GM10266 (cell line): ENCODE results near the gene PER1.

Experiments used
- DNase-seq: peaks from one replicate; pipeline ENCODE4 v3.0.0; 2012; ENCODE audit errors: extremely low spot score
- TF ChIP-seq, protein P1 (sequence below): IDR thresholded peaks from 2 replicates; pipeline ENCODE4 v1.5.1; 2012; ENCODE audit warnings: mild to moderate bottlenecking, low read depth; ENCODE audit not compliant: control insufficient read depth, insufficient read depth; ENCODE audit errors: missing control alignments

PER1 gene

DNA sequence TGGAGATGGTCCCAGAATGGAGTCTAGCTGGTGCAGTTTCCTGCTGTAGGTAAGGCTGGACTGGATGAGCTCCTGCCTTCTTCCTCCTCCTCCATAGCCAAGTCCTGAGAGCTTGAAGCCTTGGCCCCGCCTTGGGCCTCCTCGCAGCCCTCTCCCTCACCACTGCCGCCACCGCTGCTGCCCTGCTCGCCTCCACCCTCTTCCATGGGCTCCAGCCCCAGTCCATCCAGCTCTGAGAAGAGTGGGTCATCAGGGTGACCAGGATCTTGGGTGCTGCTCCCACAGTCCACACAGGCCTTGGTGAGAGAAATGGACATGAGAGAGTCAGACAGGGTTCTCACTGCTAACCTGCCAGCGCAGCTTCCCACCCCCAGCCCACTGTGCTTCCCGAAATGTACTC lies 11.2 kb downstream of the PER1 start:
- DNase-seq: no peak
- TF ChIP-seq, protein P1, sequence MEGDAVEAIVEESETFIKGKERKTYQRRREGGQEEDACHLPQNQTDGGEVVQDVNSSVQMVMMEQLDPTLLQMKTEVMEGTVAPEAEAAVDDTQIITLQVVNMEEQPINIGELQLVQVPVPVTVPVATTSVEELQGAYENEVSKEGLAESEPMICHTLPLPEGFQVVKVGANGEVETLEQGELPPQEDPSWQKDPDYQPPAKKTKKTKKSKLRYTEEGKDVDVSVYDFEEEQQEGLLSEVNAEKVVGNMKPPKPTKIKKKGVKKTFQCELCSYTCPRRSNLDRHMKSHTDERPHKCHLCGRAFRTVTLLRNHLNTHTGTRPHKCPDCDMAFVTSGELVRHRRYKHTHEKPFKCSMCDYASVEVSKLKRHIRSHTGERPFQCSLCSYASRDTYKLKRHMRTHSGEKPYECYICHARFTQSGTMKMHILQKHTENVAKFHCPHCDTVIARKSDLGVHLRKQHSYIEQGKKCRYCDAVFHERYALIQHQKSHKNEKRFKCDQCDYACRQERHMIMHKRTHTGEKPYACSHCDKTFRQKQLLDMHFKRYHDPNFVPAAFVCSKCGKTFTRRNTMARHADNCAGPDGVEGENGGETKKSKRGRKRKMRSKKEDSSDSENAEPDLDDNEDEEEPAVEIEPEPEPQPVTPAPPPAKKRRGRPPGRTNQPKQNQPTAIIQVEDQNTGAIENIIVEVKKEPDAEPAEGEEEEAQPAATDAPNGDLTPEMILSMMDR: no peak

DNA sequence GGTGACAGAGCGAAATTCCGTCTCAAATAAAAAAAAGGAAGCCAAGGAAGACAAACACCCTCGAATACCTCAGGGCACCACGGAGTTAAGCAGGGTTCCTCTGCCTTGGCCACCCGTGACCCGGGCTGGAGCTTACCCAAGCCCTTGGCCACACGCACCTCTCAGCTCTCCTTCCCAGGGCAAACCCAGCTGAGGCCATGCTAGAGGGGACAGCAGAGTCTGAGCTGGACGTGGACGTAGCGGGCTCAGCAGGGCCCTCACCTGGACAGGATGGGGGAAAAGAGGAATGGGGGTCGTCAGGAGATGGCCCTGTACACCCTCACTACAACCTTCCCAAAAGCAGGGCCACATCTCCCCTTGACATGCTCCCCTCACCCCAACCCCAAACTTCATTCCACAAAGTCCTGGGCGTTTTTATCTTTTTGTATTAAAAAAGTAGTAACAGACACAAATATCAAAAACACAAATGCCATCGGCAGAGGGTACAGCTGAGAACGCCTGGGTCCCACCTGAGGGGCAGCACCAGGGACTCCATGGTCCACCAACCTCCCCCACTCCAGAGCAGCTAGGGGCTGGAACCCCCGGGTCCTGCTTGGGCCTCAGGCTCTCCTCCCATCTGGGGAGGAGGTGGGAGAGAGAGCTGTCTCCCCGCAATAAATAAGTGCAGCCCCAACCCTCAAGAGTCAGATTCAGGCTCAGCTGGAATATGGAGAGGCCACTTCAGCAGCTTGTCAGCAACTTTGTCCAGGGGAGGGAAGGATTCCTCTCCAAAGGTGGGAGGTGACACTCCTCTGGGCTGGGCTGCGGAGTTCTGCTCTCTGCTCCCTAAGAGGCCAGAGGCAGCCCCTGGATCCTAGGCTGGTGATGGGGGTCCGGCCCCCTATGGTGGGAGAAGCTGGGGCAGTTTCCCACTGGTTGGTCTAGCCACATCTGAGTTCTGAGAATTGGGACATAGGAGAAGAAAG lies 11.9 kb downstream of the PER1 start:
- no peak for DNase-seq
- TF ChIP-seq, protein P1: no peak

DNA sequence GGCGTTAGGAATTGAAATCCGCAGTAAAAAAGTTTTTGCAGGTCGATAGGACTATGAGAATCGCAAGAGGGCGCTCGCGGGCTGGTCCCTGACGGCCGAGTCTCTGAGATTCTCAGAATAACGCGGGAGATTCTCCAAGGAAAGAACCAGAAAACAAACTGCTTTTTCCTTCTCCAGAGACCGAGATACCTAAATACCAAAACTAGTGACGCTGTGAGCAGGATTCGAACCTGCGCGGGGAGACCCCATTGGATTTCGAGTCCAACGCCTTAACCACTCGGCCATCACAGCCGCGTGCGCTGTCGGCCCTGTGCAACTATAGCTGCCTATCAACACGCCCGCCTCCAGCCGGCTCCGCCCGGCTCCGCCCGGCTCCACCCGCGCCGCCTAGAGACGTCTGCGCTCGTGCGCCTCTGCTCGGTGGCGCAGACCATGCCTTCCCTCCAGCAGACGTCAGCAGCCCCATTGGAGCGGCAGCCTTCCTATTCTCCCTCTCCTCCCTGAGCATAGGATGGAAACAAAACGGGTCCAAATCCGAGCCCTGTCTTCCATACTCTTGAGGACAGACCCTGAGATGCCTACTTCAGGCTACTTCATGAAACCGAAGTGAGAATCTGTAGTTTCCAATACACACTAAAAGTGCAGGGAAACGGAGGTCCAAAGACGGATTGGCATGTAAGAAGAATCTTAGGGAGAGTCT lies 13.4 kb downstream of the PER1 start:
- DNase-seq: peak; percentile 90
- TF ChIP-seq, protein P1: peak; percentile 79

DNA sequence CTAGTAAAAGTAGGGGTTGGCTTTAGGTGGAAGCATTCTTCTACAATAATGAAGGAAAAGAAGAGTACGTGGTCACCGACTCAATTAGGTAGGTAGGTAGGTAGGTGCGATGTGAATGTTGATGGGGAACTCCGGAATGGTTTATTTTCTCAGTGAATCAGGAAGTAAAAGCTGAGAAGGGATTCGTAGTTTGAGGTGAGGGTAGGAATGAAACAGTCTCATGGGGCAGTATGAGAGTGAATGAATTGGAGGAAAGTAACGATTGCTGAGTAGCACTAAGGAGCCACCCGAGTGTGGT lies 13.9 kb downstream of the PER1 start:
- TF ChIP-seq, protein P1: no peak
- DNase-seq: no peak

DNA sequence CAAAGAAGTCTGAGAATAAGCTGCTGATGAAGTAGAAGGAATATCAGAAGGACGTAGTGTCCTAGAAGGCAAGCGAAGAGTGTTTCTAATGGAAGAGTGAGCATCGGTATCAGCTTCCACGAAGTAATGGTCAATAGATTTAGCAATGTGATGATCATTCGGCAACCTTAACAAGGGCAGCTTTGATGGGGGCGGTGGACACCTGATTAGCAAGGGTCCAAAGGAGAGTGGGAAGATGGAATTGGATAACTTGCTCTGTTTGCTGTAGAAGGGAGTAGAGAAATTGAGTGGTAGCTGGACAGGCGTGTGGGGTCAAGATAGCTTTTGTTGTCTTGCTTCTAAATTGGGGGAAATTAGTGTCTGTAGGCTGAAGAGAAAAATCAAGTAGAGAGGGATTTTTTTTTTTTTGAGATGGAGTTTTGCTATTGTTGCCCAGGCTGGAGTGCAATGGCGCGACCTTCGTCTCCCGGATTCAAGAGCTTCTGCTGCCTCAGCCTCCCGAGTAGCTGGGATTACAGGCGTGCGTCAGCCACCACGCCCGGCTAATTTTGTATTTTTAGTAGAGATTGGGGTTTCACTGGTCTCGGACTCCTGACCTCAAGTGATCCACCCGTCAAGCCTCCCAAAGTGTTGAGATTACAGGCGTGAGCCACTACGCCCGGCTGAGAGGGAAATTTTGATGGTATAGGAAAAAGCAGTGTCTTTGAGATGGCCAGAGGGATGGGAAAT lies 14.4 kb downstream of the PER1 start:
- TF ChIP-seq, protein P1: no peak
- no peak for DNase-seq

DNA sequence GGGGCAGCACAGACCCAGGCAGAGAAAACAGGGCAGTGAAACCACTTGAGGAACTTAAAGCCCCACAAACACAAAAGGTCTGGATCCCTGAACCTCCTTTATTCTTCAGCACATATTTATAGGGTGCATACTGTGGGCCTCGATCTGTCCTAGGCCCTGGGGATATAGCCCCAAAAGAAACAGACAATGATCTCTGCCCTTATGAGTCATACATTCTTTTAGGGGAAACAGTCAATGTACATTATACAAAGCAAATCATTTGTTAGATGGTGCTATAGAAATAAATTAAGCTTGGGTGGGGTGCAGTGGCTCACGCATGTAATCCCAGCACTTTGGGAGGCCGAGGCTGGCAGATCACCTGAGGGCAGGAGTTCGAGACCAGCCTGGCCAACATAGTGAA lies 18.3 kb downstream of the PER1 start:
- DNase-seq: no peak
- TF ChIP-seq, protein P1: no peak
